Endothelial cell of hepatic sinusoid (primary cell): Measurements from ENCODE around the gene TIFAB.
"Not testable (repeated sequence)": the region's sequence is repeated elsewhere in the genome, so short reads cannot be mapped to it uniquely, and the experiment has no call there.

Experiments used
- in situ Hi-C: cut with HindIII; loops from 2 replicates; pipeline ENCODE4 v1.10.0; 2017; ENCODE audit warnings: low sequenced_read_pairs

The TIFAB gene, protein sequence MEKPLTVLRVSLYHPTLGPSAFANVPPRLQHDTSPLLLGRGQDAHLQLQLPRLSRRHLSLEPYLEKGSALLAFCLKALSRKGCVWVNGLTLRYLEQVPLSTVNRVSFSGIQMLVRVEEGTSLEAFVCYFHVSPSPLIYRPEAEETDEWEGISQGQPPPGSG

DNA sequence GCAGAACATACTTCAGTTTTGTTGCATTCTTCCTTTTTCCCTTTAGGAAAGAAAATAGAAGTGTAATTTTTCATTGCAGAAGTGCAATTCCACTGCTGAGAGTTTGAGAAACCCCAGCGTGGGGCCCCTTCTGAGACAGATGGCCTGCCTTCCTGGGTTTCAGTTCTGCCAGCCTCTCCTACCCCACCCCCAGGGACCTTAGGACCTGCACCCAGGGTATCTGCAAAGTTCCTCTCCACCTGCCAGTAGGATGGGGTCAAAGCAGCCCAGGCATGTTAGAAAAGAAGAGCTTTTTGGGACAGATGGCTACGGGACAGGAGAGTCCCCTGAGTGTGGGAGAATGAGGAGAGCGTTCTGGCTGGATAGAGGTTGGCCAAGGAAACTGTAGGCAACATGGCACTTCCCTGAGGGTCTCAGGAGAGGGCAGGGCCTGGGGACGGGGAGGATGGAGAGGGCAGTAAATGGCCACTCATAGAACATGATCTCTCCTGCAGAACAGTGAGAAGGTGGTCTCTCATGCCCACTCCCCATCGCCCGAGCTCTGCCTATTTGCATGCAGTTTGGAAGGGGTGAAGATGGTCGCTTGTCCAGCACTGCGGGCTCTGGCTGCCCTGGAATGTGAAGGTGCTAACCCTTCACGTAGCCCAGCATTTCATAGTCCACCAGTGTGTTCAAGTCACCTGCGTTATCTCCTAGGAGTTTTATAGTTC lies at the start of gene TIFAB:
Gene TIFAB, minus strand, starts transcription at position 31 of the 710 bp plus-strand sequence. CDS start 2,412 bp downstream, outside the sequence.
- in situ Hi-C loops: no loop called here

DNA sequence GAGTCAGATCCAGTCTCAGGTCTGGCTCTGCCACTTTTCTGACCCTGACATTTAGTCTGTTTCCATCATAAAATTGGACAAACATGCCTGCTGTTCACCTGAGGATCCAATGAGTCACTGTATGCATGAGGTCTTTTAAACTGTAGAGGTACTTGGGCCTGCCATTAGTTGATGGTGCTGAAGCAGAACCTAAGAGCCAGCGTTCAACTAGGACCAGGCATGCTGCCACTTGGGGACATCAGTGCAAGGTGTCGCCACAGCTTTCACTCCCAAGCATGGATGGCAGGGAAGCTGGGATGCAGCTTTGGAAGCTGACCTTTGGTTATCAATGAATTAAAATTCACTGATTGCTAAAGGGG lies 46.5 kb upstream of the TIFAB start:
- in situ Hi-C loops: no loop called here

DNA sequence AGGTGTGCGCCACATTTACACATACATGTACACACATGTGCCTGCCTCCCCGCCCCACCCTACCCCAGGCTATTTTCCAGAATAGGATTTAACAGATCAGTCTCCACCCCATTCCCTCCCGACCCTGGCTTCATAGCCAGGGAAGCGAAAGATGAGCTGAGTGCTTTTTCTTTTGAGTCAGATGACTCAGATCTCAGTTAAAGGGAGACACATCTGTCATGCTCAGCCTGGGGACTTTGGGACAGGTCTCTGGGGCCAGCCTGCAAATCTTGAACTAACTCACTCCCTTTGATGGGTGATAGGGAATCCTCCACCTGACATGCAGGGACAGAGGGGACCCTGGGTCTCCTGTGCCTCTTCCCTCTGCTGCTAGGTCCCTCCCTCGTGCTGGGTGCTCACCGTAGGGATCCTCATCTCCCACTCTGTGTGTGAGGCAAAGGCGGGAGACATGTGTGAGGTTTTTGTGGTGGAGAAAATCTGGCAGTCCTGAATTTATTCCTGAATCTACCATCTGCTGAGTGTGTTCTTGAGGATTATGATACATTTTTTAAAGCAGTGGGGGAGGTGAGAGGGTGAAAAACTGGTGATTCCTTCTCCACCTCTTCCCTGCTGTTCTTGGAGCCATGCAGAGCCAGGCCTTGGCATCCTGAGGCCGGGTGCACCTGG lies 46.0 kb upstream of the TIFAB start:
- in situ Hi-C loops: no loop called here

DNA sequence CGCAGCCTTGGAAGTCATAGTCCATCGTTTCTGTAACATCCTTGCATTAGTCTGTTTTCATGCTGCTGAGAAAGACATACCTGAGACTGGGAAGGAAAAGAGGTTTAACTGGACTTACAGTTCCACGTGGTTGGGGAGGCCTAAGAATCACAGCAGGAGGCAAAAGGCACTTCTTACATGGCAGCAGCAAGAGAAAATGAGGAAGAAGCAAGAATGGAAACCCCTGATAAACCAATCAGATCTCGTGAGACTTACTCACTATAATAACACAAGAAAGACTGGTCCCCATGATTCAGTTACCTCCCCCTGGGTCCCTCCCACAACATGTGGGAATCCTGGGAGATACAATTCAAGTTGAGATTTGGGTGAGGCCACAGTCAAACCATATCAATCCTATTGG lies 43.4 kb upstream of the TIFAB start:
- in situ Hi-C loops: not testable (repeated sequence)

DNA sequence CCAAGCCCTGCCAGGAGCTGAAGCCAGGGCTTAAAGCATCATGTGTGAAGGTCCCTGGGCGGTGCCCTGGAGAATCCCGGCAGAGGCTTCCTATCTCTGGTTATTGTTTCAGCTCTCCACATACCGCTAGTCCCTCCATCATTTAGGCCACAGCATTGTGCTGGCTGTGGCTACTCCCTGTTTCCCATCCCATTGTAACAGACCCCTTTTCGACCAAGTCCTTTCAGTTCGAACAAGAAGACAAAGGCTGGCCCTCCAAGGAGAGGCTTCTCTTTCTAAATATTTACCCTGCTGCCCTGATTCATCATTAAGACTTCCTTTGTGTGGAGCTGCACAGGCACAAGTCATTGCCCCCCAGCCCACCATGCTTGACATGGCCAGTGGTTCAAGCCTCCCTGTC lies 42.0 kb upstream of the TIFAB start:
- in situ Hi-C loops: no loop called here

DNA sequence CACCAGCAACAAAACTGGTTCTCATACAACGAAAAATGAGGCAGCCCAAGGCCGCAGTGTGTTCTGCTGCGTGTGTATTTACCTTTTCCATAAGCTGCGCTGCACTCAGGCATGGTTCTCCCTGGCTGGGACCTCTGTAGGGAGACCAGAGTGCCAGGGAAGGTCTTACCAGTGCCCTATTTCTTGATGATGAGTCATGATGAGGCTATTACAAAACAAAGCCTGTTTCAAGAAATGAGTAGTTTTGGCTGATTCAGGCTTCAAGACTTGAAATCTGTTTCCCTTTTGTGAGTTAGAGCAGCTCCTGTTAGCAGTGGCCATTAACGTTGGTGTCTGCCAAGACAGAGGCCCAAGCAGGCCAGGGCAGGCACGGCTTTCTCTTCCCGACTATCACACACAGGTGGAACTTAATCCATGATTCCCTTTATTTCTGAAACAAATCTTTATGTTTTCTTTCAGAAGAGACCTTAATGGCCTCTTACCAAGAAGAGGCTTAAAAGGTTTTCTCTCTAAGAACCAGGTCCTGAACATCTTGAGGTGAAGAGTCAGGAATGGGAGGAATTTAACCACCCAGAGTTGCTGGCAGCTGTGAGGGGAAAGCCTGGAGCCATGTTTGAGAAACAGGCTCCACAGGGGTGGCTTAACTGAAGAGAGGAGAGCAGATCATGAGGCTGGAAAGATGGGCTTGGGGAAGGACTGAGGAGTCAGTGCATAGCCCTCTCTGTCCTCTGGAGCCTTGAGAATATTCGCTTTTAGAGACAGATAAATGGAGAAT lies 41.4 kb upstream of the TIFAB start:
- in situ Hi-C loops: no loop called here

DNA sequence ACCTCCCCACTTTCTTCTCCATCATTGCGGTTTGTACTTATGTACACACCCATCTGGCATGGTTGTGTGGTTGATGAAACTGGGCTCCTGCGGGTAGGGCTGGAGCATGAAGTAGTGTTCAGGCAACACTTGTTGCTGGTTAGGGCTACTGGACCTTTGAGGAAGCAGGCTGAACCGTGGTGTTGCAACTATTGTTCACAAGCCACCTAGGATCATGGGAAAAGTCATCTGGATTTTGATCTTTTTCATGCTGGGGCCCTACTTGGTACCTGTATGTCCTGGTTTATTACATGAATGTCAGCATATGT lies 40.1 kb upstream of the TIFAB start:
- in situ Hi-C loops: no loop called here

DNA sequence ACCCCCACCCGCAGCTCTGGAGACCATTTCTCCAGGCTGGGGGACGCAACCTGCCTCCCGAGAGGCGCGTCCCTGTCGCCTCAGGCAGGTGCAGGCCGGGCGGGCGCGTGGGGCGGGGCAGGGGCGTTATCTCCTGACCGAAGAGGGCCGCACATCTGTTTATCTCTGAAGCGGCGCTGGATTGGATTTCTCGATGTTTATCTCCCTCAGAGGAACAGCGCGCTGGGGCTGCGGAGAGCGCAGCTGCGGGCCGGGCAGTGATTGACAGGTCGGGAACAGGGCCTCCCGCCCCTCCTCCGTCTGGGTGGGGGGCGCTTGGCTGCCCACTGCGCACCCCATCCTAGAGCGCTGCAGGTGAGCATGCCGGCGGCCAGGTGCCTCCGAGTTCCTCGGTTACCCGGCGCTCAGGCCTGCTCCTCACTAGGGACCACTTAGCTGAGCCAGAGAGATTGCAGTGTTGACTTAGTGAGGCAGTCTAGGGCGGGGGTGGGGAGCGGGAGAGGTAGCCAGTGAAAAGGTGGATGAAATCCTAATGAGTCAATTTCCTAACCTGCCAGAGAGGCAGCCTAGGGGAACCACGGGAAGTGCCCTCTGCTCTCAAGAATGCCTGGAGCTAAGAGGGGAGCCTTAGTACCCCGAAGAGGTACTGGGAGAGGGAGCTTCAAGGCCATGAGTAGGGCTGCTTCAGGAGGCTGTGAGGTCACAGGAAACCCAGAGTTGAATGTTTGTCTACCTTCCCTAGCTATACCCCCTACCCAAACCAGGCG lies 39.6 kb upstream of the TIFAB start:
- in situ Hi-C loops: no loop called here

DNA sequence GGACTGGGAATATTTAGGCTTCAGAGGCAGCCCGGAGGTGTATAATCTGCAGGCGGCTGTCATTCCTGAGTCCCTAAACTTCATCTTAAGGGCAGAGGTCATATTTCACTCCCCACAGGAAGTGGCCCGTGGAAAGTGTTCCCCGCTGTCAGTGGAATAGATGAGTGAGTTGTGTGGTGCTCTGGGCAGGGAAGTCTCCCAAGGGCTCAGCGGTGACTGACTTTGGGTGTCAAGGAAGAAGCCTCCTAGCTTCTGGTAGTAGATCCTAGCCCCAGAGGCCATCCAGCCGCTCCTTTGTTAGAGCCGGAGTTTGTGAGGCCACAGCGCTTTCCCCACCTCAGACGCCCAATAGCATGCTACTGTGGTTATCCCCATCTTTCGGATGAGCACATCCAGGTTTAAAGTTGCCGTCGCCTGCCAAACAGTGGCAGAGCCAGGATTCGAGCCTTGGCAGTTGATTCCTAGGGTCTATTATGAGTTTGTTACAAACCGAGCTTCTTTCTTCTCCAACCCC lies 38.9 kb upstream of the TIFAB start:
- in situ Hi-C loops: no loop called here

DNA sequence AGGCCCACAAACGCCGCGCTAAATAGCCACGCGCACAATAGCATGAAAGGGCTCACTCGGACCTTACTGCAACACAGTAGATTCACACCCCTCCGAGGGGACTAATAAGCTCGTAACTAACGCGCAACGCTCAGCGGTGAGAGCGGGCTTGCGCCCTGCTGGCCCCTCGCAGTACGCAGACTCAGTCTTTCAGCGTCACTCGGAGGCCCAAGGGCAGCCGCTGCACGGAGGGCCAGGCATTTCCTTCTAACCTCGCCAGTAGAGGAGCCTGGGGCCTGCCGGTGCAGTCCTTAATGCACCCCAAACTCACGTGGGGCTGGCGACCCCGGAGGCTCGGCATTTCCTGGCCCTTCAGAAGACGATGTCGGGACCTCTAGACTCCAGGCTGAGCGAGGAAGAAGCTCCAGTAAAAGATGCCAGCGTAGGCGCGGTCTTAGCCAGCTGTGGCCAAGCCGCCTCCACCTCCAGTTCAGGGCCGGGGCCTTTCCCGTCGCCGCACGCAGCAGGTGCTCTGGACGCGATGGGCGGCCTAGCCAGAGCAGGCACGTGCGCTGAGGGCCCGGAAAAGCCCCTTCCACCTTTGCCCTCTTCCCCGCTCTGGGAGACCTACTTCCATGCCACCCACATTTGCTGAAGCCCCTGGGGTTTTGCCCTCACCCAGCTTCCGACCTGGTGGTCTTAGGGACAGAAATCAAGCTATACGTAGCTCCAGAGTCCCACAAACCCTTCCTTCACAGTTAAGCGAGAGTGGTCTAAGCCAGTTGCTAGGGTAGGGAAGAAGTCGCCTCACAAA lies 38.3 kb upstream of the TIFAB start:
- in situ Hi-C loops: no loop called here

DNA sequence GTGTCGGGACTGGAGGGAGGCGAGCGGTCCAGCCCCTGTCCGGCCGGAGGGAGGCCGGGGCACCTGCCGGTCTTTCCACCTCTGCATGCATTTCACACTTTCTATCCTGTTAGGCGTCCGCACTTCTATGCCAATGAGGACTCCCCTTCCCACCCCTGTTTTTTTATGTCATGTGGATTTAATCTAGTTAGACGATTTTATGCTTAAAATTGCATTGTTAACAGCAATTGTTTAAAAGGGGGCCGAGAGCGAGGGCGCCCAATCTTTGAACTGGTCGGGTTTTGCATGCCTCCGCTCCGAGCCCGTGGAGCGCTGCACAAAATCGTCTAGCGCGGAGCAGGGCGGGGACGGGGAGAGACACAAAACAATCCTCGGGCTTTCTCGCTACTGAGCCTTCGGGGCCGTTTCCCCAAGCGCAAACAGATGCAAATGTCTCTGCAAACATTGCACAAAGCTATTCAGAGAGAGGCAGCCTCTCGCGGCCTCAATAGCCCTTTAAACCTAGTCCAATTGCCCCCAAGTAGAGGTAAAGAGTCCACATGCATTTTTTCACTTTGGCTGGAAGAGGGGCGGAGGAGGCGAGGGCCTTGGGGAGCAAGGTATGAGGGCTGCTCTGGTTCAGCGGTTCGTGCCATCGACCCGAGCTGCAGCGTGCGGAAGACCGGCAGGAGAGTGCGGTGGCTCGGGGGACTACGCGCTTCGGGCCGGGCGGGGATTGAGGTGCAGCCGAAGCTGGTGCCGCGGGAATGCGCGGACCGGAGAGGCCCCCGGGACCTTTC lies 37.5 kb upstream of the TIFAB start:
- in situ Hi-C loops: no loop called here

DNA sequence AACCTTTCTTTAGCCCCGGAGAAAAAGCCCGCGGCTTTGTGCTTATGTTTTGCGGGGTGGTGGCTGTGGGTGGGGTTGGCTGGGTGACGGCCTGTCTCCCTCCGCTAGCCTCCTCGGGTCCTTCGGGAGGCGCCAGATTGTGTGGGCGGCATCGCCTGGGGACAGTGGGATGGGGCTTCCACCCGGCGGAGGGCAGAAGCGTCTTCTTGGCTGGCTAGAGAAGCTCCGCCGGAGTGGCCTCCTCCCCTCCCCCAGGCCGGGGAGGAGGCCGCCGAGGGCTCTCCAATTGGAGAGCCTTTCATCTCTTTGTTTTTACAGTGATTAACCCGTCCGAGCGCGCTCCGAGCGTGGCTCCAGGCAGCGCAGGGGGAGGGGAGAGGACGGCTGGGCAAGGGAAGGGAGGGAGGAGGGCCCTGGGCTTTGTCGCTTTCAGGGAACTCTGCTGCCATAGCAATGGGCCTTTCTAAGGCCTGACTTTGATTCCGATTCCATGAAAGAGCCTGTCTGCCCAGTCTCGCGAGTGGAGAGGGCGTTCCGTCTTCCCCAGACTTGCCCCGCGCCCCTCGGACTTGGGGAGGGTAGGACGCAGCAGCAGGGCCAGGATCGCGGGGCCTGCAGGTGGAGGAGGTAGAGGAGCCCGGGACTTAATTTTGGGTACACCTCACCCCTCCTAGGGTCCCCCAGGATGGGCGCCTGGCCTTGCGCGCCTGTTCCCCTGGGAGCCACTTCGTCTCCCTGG lies 36.7 kb upstream of the TIFAB start:
- in situ Hi-C loops: no loop called here

DNA sequence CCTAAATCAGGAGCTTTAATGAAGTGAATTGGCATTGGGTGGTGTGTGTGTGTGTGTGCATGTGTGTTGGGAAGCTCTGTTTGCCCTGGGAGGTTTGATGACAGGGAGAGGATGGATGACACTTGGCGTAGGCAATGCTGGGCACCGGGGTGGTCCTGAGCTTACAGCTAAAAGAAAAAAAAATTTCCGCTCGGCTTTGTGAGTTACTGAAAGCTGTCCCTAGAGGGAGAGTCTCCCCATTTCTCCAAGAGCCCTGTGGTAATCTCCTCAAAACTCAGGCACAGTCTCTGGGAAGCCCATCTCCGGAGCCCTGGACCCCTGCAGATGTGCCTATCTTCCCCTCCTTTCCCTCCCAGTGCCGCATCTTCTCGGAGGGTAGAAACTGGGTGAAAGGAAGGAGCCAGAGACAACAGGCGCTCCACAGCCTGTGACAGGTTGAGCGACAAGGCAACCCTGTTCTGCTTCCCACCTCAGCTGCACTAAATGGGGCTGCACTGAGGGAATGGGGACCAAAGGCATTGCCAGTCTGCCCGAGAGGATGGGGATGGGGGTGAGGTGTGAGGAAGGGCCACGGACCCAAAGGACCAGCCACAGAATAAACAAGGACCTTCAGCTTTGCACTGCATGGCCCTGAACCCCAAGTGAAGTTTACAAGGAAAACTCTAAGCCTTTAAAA lies 35.8 kb upstream of the TIFAB start:
- in situ Hi-C loops: no loop called here

DNA sequence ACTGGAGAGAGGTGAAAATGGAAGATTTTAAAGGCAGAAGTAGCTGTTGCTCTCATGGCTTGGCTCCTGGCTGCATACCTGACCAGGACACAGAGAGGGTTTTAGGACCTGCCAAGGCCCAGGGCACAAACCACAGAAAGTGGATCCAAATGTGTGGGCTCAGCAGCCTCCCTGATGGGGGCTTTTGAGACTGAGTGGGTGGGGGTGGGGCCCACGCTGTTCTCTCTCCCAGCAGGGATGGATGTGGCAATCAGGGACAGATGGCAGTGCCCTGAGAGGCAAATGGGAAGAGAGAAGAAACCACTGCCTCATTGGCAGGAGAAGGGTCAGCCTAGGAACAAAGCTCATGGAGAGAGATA lies 34.9 kb upstream of the TIFAB start:
- in situ Hi-C loops: no loop called here

DNA sequence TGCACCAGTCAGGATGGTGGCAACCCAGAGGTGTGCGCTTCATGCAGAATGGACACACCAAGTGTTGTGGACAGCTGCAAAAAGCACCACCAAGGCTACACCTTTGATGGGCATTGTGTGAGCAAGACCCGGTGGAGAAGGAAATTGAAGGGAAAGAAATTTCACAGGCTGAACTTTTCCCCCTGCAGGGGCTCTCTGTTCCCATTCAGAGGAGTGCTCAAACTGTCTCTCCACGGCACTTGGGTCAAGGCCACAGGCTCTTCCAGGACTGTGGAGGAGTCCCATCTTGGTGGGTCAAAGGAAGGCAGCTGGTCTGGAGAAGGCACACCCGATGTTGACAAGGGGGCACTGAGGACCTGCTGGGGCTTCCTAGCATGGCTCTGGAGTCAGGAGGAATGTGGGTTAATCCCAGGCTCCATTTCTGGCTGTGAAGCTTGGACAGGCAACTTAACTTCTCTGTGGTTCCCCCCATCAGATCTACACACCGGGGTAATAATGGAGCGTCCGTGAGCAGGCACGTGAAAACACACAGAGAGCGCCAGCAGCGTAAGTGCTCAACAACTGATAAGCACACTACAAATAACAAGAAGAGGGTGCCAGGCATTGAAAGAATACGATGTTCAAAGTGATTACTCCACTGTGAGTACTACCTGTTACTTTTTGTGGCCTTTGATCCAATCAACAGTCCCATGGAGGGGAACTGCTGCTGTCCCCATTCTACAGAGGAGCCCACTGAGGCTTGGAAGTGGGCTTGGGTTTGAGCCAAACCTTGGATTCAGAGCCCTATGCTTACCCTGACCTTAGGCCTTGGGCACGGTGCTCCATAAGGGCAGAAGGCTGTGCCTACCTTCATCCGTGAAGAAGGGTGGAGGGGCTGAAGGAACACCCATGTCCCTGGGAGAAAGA lies 34.2 kb upstream of the TIFAB start:
- in situ Hi-C loops: no loop called here

DNA sequence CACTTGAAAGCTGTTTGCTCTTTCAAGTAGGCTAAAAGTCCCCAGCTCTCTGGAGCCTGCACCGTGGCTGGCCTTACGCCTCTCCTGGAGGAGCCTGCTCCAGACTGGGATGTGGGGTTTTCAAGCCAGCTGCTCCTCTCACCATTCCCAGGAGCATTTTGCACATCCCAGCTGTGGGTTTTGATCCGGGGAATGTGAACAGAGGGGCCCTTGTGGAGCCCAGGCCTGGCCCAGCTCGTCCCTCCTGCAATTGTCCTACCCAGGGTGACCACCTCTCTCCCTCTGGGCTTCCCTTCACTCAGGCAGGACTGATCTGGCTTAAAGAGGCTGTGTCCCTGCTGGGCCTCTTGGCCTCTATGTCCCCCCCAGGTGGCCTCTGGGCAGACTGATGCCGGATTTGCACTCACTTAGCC lies 32.5 kb upstream of the TIFAB start:
- in situ Hi-C loops: no loop called here

DNA sequence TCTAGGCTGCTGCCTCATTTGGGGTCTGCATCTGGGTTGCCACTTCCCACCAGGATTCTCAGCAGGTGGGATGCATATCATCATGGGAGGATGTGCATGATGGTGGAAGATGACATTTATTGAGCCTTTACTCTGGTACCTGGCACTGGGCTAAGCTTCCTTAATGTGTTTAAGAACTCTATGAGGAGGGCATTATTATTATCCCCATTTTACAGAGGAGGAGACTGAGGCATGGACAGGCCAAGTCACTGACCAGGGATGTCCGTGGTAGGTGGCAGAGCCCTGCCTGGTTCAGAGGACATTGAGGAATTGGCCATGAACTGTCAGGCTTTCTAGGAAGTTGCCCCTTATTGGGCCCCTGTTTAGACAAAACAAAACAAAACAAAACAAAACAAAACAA lies 31.1 kb upstream of the TIFAB start:
- in situ Hi-C loops: no loop called here
